Measurements from ENCODE around the gene LRMDA. TPM values are rescaled to one million over a fixed set of nuclear protein-coding genes. Genes with fewer than 3 reads are reported as not detected.

Gene LRMDA
- total and polyA plus RNA-seq, 2 donors (not counting 1 experiment from before 2014, with no cell fraction given), result 0.12 TPM; not detected in 1

GRCh38 chr10:76287856-76288255 is 856.4 kb downstream of the LRMDA start:
- POLR2A ChIA-PET, result no interaction called here
- Histone ChIP-seq H3K9me3 (ENCODE audit: control extremely low read depth in 1 of 3, control insufficient read depth in 2 of 3, insufficient read depth in 1 of 3, low read length in 2 of 3) (no peaks in the 10 kb centered on the region), H3K4me3 (ENCODE audit: control extremely low read depth in 1 of 5, extremely low read depth in 1 of 5, insufficient read depth in 1 of 5, low read depth in 2 of 5, low read length in 4 of 5) (no peak overlapping the region), H3K36me3 (replicated peaks in 1 of 2; ENCODE audit: control extremely low read depth in 1 of 2, control insufficient read depth in 1 of 2, extremely low read depth in 1 of 2, insufficient read depth in 2 of 2, low read length in 1 of 2) (no peaks in the 10 kb centered on the region), H4K20me1 (ENCODE audit: control insufficient read depth, insufficient read depth, low read length, poor library complexity, severe bottlenecking) (no peaks in the 10 kb centered on the region), H2AFZ (ENCODE audit: insufficient read depth, low read depth, low read length, poor library complexity, severe bottlenecking) (no peak overlapping the region), H3K9ac (ENCODE audit: low read length) (no peak overlapping the region), H3K27me3 (replicated peaks in 1 of 4; ENCODE audit: control extremely low read depth in 1 of 4, control insufficient read depth in 3 of 4, insufficient read depth in 4 of 4, low read length in 3 of 4) (no peaks in the 10 kb centered on the region), H3K27ac (ENCODE audit: low read length in 2 of 2) (no peak overlapping the region), H3K79me2 (ENCODE audit: control insufficient read depth, insufficient read depth, low read length) (no peaks in the 10 kb centered on the region), H3K4me1 (ENCODE audit: control insufficient read depth in 2 of 2, insufficient read depth in 2 of 2, low read length in 2 of 2) (no peaks in the 10 kb centered on the region), H3K4me2 (replicated peaks; ENCODE audit: low read depth, low read length, poor library complexity, severe bottlenecking) (no peak overlapping the region)
- WGBS (ENCODE audit: insufficient coverage), result 100% methylated on average over 1 of the region's 3 CpGs
- Mint-ChIP-seq H3K4me1 (no peaks in the 10 kb centered on the region), H3K27ac (no peak overlapping the region), H3K4me3 (no peak overlapping the region), H3K27me3 (no peaks in the 10 kb centered on the region), H3K9me3 (ENCODE audit: insufficient read depth) (no peaks in the 10 kb centered on the region)
- DNase-seq, result no peak
- CTCF ChIA-PET, result no interaction called here
- no peak for ATAC-seq (ENCODE audit: low read depth)
- TF ChIP-seq CTCF (IDR thresholded peaks at IDR 0.05) (no peak), EZH2 (IDR thresholded peaks at IDR 0.05; ENCODE audit: borderline replicate concordance, insufficient read depth, low read depth, low read length, poor library complexity, severe bottlenecking) (no peak)
- intact Hi-C loops (cut with micrococcal nuclease), result no loop called here

- ChIA-PET CTCF (interaction anchor here (0.5 kb wide), 1 partner anchor 308 kb away, joined by 3 read pairs; no protein-coding TSS in a partner anchor), POLR2A (no interaction called here)
- H3K27me3 Mint-ChIP-seq, result no peaks in the 10 kb centered on the region
- no peaks in the 10 kb centered on the region for H3K9me3 Mint-ChIP-seq (ENCODE audit: insufficient read depth)
- no peaks in the 10 kb centered on the region for H3K79me2 ChIP-seq (ENCODE audit: control insufficient read depth, insufficient read depth, low read length)
- ATAC-seq (ENCODE audit: low read depth), result no peak
- no peak overlapping the region for H2AFZ ChIP-seq (ENCODE audit: insufficient read depth, low read depth, low read length, poor library complexity, severe bottlenecking)
- H3K4me3 ChIP-seq (ENCODE audit: control extremely low read depth in 1 of 5, extremely low read depth in 1 of 5, insufficient read depth in 1 of 5, low read depth in 2 of 5, low read length in 4 of 5), result no peak overlapping the region
- H3K4me3 Mint-ChIP-seq, result no peak overlapping the region
- intact Hi-C loops (cut with micrococcal nuclease), result no loop called here
- H3K27ac Mint-ChIP-seq, result no peak overlapping the region
- H3K9me3 ChIP-seq (ENCODE audit: control extremely low read depth in 1 of 3, control insufficient read depth in 2 of 3, insufficient read depth in 1 of 3, low read length in 2 of 3), result no peaks in the 10 kb centered on the region
- no peaks in the 10 kb centered on the region for H3K4me1 ChIP-seq (ENCODE audit: control insufficient read depth in 2 of 2, insufficient read depth in 2 of 2, low read length in 2 of 2)
- TF ChIP-seq CTCF (IDR thresholded peaks at IDR 0.05) (no peak), EZH2 (IDR thresholded peaks at IDR 0.05; ENCODE audit: borderline replicate concordance, insufficient read depth, low read depth, low read length, poor library complexity, severe bottlenecking) (no peak)
- H3K27ac ChIP-seq (ENCODE audit: low read length in 2 of 2), result no peak overlapping the region
- H3K4me1 Mint-ChIP-seq, result no peaks in the 10 kb centered on the region
- no peak overlapping the region for H3K9ac ChIP-seq (ENCODE audit: low read length)
- H3K27me3 ChIP-seq (replicated peaks in 1 of 4; ENCODE audit: control extremely low read depth in 1 of 4, control insufficient read depth in 3 of 4, insufficient read depth in 4 of 4, low read length in 3 of 4), result no peaks in the 10 kb centered on the region
- no peak overlapping the region for H3K4me2 ChIP-seq (replicated peaks; ENCODE audit: low read depth, low read length, poor library complexity, severe bottlenecking)
- no peaks in the 10 kb centered on the region for H4K20me1 ChIP-seq (ENCODE audit: control insufficient read depth, insufficient read depth, low read length, poor library complexity, severe bottlenecking)
- no peak for DNase-seq
- no peaks in the 10 kb centered on the region for H3K36me3 ChIP-seq (replicated peaks in 1 of 2; ENCODE audit: control extremely low read depth in 1 of 2, control insufficient read depth in 1 of 2, extremely low read depth in 1 of 2, insufficient read depth in 2 of 2, low read length in 1 of 2)
Measured at GRCh38 chr10:76291175-76291574, 859.8 kb downstream of the LRMDA start.
